ENCODE measurements around the gene TRIM63.

The TRIM63 gene

GRCh38 chr1:26012864-26013263 lies 54.6 kb downstream of the TRIM63 start:
- DNase-seq, result no peak

GRCh38 chr1:26010825-26011224 lies 56.6 kb downstream of the TRIM63 start:
- no peak for DNase-seq

- no peak for DNase-seq
Observed at GRCh38 chr1:26009796-26010447, 57.5 kb downstream of the TRIM63 start.

GRCh38 chr1:26006710-26007109 lies 60.7 kb downstream of the TRIM63 start:
- no peak for DNase-seq

- no peak for DNase-seq
Observed at GRCh38 chr1:26005434-26006105, 61.9 kb downstream of the TRIM63 start.

- DNase-seq, result no peak
Observed at GRCh38 chr1:26003756-26004155, 63.7 kb downstream of the TRIM63 start.

- no peak for DNase-seq
Observed at GRCh38 chr1:26003262-26003661, 64.2 kb downstream of the TRIM63 start.

Data from amniotic stem cell (primary cell).